HCT116 (cell line): Measurements from ENCODE around the gene MAP3K5. TPM values are rescaled to one million over a fixed set of nuclear protein-coding genes. Genes with fewer than 3 reads are reported as not detected.

ENCODE experiments used
- ATAC-seq: fragments of 200-7000 bp; cut with Tn5 transposase; 2 replicates; pipeline ENCODE4 v1.9.1; 2020; ENCODE audit warnings: mild to moderate bottlenecking, moderate library complexity
- BruUV-seq: library from RNA; stranded (reverse); fragments of 400-500 nt; replicated peaks from 2 replicates; lab custom pipeline; 2021; lab: Mats Ljungman, UMichigan
- CTCF ChIA-PET: fragments of 300-600 bp; sonication (Branson Sonifier 250); formaldehyde crosslinking; loops from one replicate; lab custom pipeline; 2021; ENCODE audit warnings: antibody characterized with exemption; lab: Charles Lee
- POLR2A ChIA-PET: fragments of 300-600, 350-600 bp; sonication (Branson Sonifier 250); formaldehyde crosslinking; loops from one replicate; lab custom pipeline; 2021; ENCODE audit warnings: antibody characterized with exemption; lab: Charles Lee
- RAD21 ChIA-PET, 2 experiments: fragments of 300-600 bp; sonication (Branson Sonifier 250); formaldehyde crosslinking; loops; one replicate each; lab custom pipeline; 2023; ENCODE audit warnings: low total read pairs in 2 of 2; ENCODE audit not compliant: uncharacterized antibody in 2 of 2, unreplicated experiment in 2 of 2, low non-redundant PET in 1 of 2; lab: Charles Lee
- DNase-seq: peaks from one replicate; pipeline ENCODE4 v3.0.0-alpha.2; 2010; ENCODE audit warnings: low read depth, low spot score
- H2AFZ ChIP-seq: fragments of 200-600 bp; shearing (Covaris generic), sonication (generic); 2 replicates; pipeline ENCODE4 v1.6.1; 2017; ENCODE audit warnings: low read depth, mixed run types, mixed read lengths, antibody characterized with exemption, low read length; ENCODE audit not compliant: poor library complexity, severe bottlenecking
- H3K27ac ChIP-seq: 2 replicates; pipeline ENCODE4 v1.5.1; 2012; ENCODE audit warnings: low read depth, low read length
- H3K27me3 ChIP-seq: fragments of 200-600 bp; sonication (generic); 2 replicates; pipeline ENCODE4 v1.6.1; 2016; ENCODE audit warnings: mixed run types, low read length, mixed read lengths; ENCODE audit not compliant: insufficient read depth
- H3K36me3 ChIP-seq, 2 experiments: fragments of 200-500 bp in 1 of 2; fragments of 200-600 bp in 1 of 2; sonication (Bioruptor generic) in 1 of 2; sonication (generic) in 1 of 2; 2 replicates each; pipeline versions ENCODE4 v1.5.1 to v1.6.1; 2014 to 2016; ENCODE audit warnings: low read length in 2 of 2, inconsistent platforms in 1 of 2, mixed read lengths in 1 of 2, mixed run types in 1 of 2; ENCODE audit not compliant: insufficient read depth in 2 of 2, control insufficient read depth in 1 of 2
- H3K4me1 ChIP-seq, 2 experiments: fragments of 200-600 bp in 1 of 2; sonication (generic) in 1 of 2; 2 replicates each; pipeline versions ENCODE4 v1.5.1 to v1.6.1; 2012 to 2017; ENCODE audit warnings: low read length in 2 of 2, inconsistent platforms in 1 of 2, mild to moderate bottlenecking in 1 of 2, mixed read lengths in 1 of 2, mixed run types in 1 of 2, moderate library complexity in 1 of 2; ENCODE audit not compliant: insufficient read depth in 2 of 2, control insufficient read depth in 1 of 2
- H3K4me2 ChIP-seq: fragments of 200-600 bp; sonication (generic); 2 replicates; pipeline ENCODE4 v1.6.1; 2017; ENCODE audit warnings: mixed run types, low read length, mixed read lengths
- H3K4me3 ChIP-seq, 2 experiments: fragments of 200-600 bp in 1 of 2; sonication (generic) in 1 of 2; replicated peaks in 1 of 2; 2 replicates each; pipeline ENCODE4 v1.5.1; 2011 to 2016; ENCODE audit warnings: low read length in 2 of 2, control low read depth in 1 of 2, low read depth in 1 of 2, mild to moderate bottlenecking in 1 of 2, mixed read lengths in 1 of 2, mixed run types in 1 of 2
- H3K79me2 ChIP-seq: fragments of 200-600 bp; sonication (generic); 2 replicates; pipeline ENCODE4 v1.6.1; 2017; ENCODE audit warnings: mild to moderate bottlenecking, mixed run types, low read length, moderate library complexity, mixed read lengths; ENCODE audit not compliant: insufficient read depth
- H3K9ac ChIP-seq: fragments of 200-600 bp; sonication (generic); 2 replicates; pipeline ENCODE4 v1.6.1; 2016; ENCODE audit warnings: low read length, mixed read lengths
- H3K9me2 ChIP-seq: fragments of 200-600 bp; sonication (generic), shearing (Covaris generic); 2 replicates; pipeline ENCODE4 v1.6.1; 2017; ENCODE audit warnings: mixed run types, mild to moderate bottlenecking, moderate library complexity; ENCODE audit not compliant: insufficient read depth
- H3K9me3 ChIP-seq, 2 experiments: fragments of 200-500 bp in 1 of 2; fragments of 200-600 bp in 1 of 2; sonication (Bioruptor generic) in 1 of 2; sonication (generic) in 1 of 2; 2 replicates each; pipeline ENCODE4 v1.6.1; 2014 to 2017; ENCODE audit warnings: low read length in 2 of 2, mixed read lengths in 2 of 2, inconsistent platforms in 1 of 2, low read depth in 1 of 2, mild to moderate bottlenecking in 1 of 2, mixed run types in 1 of 2, moderate library complexity in 1 of 2; ENCODE audit not compliant: control insufficient read depth in 1 of 2, insufficient read depth in 1 of 2
- H4K20me1 ChIP-seq: fragments of 200-600 bp; sonication (generic), shearing (Covaris generic); 2 replicates; pipeline ENCODE4 v1.6.1; 2017; ENCODE audit warnings: mixed run types, mild to moderate bottlenecking, moderate library complexity; ENCODE audit not compliant: insufficient read depth
- ATF3 ChIP-seq: IDR thresholded peaks from 2 replicates; pipeline ENCODE4 v1.6.1; 2012
- CBX3 ChIP-seq: IDR thresholded peaks from 2 replicates; pipeline ENCODE4 v1.6.1; 2012; ENCODE audit warnings: low read depth
- CTCF ChIP-seq, 3 experiments: fragments of 200-600 bp in 1 of 3; sonication (generic) in 1 of 3; IDR thresholded peaks in 2 of 3; conservative IDR thresholded peaks in 1 of 3; 2 replicates each; pipeline ENCODE4 v1.5.1; 2012 to 2017; ENCODE audit warnings: low read depth in 2 of 3, low read length in 2 of 3, antibody characterized with exemption in 1 of 3, borderline replicate concordance in 1 of 3, control low read depth in 1 of 3, mild to moderate bottlenecking in 1 of 3, mixed read lengths in 1 of 3, mixed run types in 1 of 3, moderate library complexity in 1 of 3; ENCODE audit not compliant: insufficient read depth in 1 of 3
- EGR1 ChIP-seq: IDR thresholded peaks from 2 replicates; pipeline ENCODE4 v1.6.1; 2012; ENCODE audit warnings: low read depth
- ELF1 ChIP-seq: IDR thresholded peaks from 2 replicates; pipeline ENCODE4 v1.6.1; 2012; ENCODE audit warnings: low read depth, borderline replicate concordance
- EZH2phosphoT487 ChIP-seq: fragments of 200-600 bp; IDR thresholded peaks from 2 replicates; pipeline ENCODE4 v1.6.1; 2018; ENCODE audit warnings: antibody characterized with exemption, borderline replicate concordance
- FOSL1 ChIP-seq: IDR thresholded peaks from 2 replicates; pipeline ENCODE4 v1.6.1; 2012; ENCODE audit warnings: low read depth
- JUND ChIP-seq: IDR thresholded peaks from 2 replicates; pipeline ENCODE4 v1.6.1; 2012
- ZNF274 ChIP-seq: fragments of 200-500 bp; sonication (Bioruptor generic); IDR thresholded peaks from 2 replicates; pipeline ENCODE4 v1.6.1; 2014; ENCODE audit warnings: mild to moderate bottlenecking, low read depth, low read length, inconsistent platforms
- intact Hi-C: fragments of 100-400 bp; cut with micrococcal nuclease; formaldehyde crosslinking; loops from 2 replicates; pipeline ENCODE4 v1.10.0; 2022
- total RNA-seq: library from RNA; stranded (reverse); gene quantifications from one replicate; pipeline ENCODE4 v1.2.1, GENCODE V29; 2021; ENCODE audit not compliant: unreplicated experiment
- TF ChIP-seq, protein P1 (sequence below): IDR thresholded peaks from 2 replicates; pipeline ENCODE4 v1.6.1; 2012; ENCODE audit warnings: low read depth

MAP3K5 gene
- total RNA-seq, 1 experiment from 2014 or later = 11.8 TPM

DNA sequence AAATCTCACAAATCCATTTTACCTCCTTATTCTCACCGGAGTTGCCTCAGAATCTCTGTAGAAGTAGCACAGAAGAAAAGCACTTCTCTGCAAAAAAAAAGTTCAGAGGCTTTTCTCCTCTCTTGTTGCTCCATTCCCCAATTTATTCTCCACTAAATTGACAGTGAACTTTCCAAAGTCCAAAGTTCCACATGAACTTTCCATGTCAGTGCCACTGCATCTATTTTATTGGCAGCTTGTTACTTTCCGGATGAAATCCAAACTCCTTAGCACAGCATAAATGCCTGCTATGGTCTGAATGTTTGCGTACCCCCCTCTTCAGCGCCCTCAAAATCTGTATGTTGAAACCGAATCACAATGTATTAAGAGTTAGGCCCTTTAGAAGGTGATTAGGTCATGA lies 165.1 kb downstream of the MAP3K5 start:
- Histone ChIP-seq H3K4me3 (no peak overlapping the region), H3K4me2 (no peak overlapping the region), H3K4me1 (no peaks in the 10 kb centered on the region), H3K79me2 (no peaks in the 10 kb centered on the region), H3K9ac (no peak overlapping the region), H2AFZ (no peak overlapping the region), H3K27ac (no peak overlapping the region), H3K36me3 (no peaks in the 10 kb centered on the region), H3K9me2 (no peaks in the 10 kb centered on the region), H3K27me3 (no peaks in the 10 kb centered on the region), H3K9me3 (no peaks in the 10 kb centered on the region), H4K20me1 (no peaks in the 10 kb centered on the region)
- POLR2A ChIA-PET = no interaction called here
- CTCF ChIA-PET = interaction anchor here (2.2 kb wide), 1 partner anchor 17 kb away, joined by 8 read pairs; no protein-coding TSS in a partner anchor
- no peak for DNase-seq
- RAD21 ChIA-PET = interaction anchor here in 1 of 2 experiments (1.3 kb wide), 1 partner anchor 17 kb away, joined by 3 read pairs; no protein-coding TSS in a partner anchor
- intact Hi-C loops = no loop called here
- no peak for TF ChIP-seq CTCF (IDR thresholded peaks at IDR 0.05 in 2 of 3, conservative IDR thresholded peaks at IDR 0.05 in 1 of 3; ENCODE audit: borderline replicate concordance in 1 of 3, insufficient read depth in 1 of 3, low read depth in 2 of 3, low read length in 2 of 3)
- no peak for TF ChIP-seq CBX3
- TF ChIP-seq, protein P1, sequence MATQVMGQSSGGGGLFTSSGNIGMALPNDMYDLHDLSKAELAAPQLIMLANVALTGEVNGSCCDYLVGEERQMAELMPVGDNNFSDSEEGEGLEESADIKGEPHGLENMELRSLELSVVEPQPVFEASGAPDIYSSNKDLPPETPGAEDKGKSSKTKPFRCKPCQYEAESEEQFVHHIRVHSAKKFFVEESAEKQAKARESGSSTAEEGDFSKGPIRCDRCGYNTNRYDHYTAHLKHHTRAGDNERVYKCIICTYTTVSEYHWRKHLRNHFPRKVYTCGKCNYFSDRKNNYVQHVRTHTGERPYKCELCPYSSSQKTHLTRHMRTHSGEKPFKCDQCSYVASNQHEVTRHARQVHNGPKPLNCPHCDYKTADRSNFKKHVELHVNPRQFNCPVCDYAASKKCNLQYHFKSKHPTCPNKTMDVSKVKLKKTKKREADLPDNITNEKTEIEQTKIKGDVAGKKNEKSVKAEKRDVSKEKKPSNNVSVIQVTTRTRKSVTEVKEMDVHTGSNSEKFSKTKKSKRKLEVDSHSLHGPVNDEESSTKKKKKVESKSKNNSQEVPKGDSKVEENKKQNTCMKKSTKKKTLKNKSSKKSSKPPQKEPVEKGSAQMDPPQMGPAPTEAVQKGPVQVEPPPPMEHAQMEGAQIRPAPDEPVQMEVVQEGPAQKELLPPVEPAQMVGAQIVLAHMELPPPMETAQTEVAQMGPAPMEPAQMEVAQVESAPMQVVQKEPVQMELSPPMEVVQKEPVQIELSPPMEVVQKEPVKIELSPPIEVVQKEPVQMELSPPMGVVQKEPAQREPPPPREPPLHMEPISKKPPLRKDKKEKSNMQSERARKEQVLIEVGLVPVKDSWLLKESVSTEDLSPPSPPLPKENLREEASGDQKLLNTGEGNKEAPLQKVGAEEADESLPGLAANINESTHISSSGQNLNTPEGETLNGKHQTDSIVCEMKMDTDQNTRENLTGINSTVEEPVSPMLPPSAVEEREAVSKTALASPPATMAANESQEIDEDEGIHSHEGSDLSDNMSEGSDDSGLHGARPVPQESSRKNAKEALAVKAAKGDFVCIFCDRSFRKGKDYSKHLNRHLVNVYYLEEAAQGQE = no peak
- no peak for TF ChIP-seq FOSL1
- TF ChIP-seq JUND = no peak
- TF ChIP-seq ATF3 = no peak
- TF ChIP-seq ELF1 = no peak
- TF ChIP-seq EGR1 = no peak
- TF ChIP-seq ZNF274 = no peak
- no peak for TF ChIP-seq EZH2phosphoT487
- BruUV-seq = no TSS peak
- no peak for ATAC-seq
